GM12892 (cell line): ENCODE data around the gene SH3RF3.

ENCODE experiments used
- DNase-seq: peaks from one replicate; pipeline ENCODE4 v3.0.0; 2011; ENCODE audit not compliant: insufficient read length
- FAIRE-seq: peaks from 2 replicates; lab custom pipeline; 2011; peaks lifted over from hg19 to GRCh38; lab: Jason Lieb, UNC
- POLR2A ChIP-seq: IDR thresholded peaks from 2 replicates; pipeline ENCODE4 v1.6.1; 2011; ENCODE audit warnings: low read depth, low read length, control low read depth
- POLR2AphosphoS5 ChIP-seq: IDR thresholded peaks from 2 replicates; pipeline ENCODE4 v1.6.1; 2011; ENCODE audit warnings: low read depth, low read length, control low read depth
- TAF1 ChIP-seq: IDR thresholded peaks from 2 replicates; pipeline ENCODE4 v1.6.1; 2011; ENCODE audit warnings: low read depth, mild to moderate bottlenecking, control low read depth, low read length, borderline replicate concordance

The SH3RF3 gene

DNA sequence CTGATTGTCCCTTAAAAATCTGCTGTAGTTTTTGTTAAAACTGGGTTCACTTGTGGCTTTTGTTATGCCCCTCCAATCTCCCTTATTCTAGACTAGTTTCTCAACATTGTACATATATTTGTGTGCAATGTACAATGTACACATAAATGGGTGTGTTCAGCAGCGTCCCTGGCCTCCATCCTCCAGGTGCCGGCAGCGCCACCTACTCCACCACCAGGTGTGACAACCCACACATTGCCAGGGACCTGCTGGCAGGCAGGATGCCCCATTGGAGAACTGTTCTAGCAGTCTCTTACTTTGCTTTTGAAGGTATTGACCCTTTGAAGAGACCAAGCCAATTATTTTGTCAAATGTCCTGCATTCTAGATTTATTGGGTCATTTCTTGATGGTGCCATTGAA is 75.4 kb downstream of the SH3RF3 start:
- FAIRE-seq: no peak

DNA sequence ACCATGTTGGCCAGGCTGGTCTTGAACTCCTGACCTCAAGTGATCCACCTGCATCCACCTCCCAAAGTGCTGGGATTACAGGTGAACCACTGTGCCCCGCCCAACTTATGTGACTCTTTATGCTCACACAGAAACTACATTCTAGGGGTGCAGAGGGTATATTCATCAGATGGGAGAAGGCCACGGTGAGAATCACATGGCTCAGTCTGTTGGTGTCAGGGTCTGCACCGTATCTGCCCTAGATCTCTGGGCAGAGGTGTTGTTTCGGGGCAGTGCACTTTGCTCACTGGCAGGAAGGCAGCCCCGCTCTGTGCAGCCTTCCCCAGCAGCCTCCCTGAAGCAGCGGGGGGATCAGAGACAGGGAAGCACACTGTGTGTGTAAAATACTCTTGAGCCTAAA is 76.4 kb downstream of the SH3RF3 start:
- DNase-seq: no peak
- no peak for FAIRE-seq
- no peak for TF ChIP-seq POLR2A
- TF ChIP-seq TAF1: no peak
- TF ChIP-seq POLR2AphosphoS5: no peak

More for the DNA sequence above, 75.4 kb downstream of the SH3RF3 start:
- TF ChIP-seq POLR2AphosphoS5 (no peak), TAF1 (no peak), POLR2A (no peak)
- no peak for DNase-seq

DNA sequence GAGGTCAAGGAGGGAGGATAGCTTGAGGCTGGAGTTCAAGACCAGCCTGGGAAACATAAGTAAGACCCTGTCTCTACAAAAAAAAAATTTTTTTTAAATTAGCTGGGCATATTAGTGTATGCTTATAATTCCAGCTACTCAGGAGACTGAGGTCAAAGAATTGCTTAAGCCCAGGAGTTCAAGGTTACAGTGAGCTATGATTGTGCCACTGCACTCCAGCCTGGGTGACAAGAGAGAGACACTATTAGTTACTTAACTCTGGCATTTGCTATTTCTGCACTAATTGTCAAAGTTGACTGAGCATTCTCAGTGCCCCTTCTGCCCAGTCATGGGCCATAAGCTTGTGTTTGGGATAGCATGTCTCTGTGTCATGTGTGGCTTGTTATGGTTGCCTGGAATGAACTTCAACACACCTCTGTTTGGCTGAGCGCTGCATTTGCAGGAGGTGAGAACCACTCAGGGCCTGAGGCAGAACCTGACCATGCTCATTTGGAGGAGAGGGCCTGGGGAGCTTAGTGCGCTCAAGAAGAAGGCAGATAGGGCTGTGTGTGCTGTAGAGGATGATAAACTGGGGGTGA is 77.7 kb downstream of the SH3RF3 start:
- DNase-seq (no peak), FAIRE-seq (no peak)

DNA sequence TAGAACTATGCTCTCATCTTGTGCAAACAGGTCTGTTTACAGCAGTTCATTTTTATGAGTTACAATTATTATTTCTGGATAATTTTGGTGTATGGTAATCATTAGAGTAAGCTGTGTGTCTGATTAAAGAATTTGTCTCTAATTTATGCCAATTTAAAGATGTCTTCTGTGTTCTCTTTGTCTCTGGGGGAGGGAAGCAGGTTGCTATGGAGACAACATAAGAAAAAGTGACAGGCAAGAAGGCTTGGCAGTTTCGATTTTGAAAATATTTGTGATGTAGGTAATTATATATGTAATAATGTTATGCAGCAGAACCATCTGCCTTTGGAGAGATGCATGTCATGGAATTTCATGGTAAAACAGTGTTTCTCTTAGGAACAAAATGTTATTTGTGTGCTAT is 78.2 kb downstream of the SH3RF3 start:
- no peak for TF ChIP-seq TAF1
- TF ChIP-seq POLR2AphosphoS5: no peak
- no peak for TF ChIP-seq POLR2A
- DNase-seq (no peak), FAIRE-seq (no peak)

More for the DNA sequence above, 77.7 kb downstream of the SH3RF3 start:
- no peak for TF ChIP-seq TAF1
- TF ChIP-seq POLR2A: no peak

DNA sequence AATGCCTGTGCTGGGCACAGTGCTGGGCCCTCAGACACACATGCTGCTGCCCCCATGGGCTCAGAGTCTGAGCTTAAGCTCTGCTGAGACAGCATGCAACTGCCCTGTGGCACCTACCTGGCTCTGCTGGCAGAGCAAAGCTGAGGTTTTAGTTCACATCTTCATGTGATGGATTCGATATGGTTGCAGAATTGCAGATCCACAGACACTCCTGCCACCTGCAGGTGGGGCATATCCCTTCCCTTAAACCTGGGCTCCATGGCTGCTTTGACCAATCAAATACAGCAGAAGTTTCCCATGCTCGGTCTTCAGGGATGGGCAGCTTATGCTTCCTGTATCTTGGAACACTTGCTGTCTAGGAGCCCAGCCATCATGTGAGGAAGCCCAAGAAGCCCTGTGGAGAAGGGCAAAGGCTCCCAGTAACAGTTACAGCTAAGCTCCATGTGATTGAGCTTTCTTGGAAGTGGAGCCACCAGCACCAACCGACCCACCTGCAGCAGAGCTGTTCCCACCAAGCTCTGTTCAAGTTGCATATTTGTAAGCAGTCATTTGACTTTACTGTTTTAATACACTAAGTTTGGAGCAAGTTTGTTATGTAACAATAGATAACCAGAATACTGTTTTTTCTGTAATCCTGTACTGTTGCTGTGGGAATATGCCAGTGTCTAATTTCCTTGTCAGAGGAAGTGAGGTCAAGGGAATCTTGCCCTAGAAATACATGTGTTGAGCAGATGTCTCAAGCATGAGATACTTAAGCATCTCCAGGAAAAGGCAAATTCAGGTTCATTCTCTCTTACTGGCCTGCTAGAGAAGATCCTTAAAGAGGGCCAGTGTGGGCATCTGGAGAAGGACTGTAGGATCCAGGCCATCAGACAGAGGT is 79.3 kb downstream of the SH3RF3 start:
- FAIRE-seq (peak; percentile 62), DNase-seq (no peak)
- no peak for TF ChIP-seq POLR2A
- no peak for TF ChIP-seq POLR2AphosphoS5
- no peak for TF ChIP-seq TAF1

DNA sequence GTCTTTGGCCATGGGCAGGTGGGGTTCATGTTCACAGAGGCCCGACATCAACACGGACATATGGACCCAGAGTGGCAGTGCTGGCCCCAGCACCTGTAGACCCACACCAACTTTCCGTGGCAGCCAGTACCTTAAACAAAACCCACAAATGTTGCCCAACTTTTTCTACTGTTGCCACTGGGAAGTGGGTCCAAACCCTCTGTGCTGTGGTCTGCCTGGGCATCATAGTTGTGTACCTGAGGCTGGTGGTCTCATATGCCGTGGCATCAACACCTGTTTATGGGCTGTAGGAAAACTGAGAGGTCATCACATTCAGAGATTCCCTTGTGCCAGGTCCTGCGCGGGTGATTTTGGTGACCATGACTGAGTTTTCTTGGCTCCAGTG is 79.9 kb downstream of the SH3RF3 start:
- no peak for TF ChIP-seq TAF1
- TF ChIP-seq POLR2A: no peak
- no peak for TF ChIP-seq POLR2AphosphoS5
- FAIRE-seq: no peak
- DNase-seq: no peak

DNA sequence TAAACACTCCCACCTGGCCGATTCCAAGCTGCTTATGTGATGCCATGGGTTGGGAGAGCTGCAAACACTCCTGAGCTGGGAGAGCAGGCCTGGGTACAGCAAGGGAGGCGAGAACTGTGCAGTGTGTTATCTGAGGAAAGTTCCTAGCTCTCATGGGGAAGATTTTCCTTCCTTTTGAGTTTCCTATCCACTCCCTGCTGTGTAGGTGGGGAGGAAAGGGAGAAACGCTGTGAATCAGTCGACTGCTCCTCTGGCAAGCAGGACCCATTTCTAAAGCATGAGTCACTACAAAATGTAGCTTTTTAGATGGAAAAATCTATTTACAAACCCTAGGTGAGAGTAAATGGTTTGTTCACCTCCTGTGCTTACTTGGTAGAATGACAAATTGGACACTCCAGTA is 80.4 kb downstream of the SH3RF3 start:
- TF ChIP-seq POLR2A (no peak), TAF1 (no peak), POLR2AphosphoS5 (no peak)
- FAIRE-seq: no peak
- DNase-seq: no peak

DNA sequence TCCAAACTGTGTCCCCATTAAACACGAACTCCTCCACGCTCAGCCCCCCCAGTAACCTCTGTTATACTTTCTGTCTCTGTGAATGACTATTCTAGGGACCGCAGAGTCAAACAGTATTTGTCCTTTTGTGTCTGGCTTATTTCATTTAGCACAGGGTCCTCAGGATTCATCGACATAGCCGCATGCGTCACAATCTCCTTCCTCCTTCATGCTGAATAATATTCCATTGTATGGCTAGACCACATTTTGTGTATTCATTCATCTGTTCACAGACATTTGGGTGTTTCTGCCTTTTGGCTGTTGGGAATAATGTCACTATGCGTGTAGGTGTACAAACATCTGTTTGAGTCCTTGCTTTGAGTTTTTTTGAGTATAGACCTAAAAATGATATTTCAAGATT is 80.9 kb downstream of the SH3RF3 start:
- no peak for FAIRE-seq
- TF ChIP-seq TAF1: no peak
- no peak for TF ChIP-seq POLR2A
- no peak for TF ChIP-seq POLR2AphosphoS5
- no peak for DNase-seq

DNA sequence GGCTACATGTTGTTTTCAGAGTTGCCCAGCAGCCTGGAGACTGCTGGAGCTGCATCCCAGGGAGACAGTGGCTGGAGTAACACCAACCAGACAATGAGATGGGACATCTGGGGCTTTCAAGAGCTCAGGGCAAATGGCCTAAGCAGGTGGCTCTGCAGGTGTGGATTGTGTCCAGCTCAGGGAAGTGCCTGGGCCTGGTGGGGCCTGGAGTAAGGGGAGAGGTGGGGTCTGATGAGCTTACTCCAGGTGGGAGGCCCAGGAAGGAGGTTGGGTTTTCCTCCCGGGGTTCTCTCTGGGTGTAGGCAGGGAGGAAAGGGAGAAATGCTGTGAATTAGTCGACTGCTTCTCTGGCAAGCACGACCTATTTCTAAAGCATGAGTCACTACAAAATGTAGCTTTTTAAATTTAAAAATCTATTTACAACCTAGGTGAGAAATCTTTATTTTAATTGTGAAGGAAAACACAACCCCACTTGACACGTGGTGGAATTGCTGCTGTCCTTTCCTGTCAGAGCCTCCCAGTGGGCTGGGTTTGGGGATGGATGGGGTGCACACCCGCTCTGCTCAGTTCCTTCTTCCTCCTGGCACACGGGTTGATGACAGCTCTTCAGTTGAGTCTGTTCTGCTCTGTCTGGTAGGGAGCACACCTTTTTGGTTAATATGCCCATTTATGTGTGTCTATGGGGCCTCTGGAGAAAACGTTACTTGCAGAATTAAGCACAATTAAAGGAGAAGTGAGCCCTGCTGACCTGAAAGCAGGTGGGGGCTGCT is 81.6 kb downstream of the SH3RF3 start:
- FAIRE-seq (no peak), DNase-seq (no peak)
- TF ChIP-seq TAF1: no peak

DNA sequence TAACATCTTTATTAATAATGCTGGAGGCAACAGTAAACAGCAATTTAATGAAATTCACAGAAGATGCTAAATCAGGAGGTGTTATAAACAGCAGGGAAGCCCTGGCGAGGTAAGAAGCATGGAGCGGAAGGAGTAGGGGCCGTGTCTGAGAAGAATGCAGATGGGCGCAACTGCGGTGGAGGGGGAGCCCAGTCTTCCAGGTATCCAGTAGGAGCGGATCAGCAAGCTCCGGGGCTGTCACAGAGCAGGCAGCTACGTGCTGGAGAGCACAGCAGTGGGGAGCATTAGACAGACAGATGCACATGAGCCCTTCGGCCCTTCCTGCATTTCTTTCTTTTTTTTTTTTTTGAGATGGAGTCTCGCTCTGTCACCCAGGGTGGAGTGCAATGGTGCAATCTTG is 82.3 kb downstream of the SH3RF3 start:
- no peak for FAIRE-seq
- no peak for DNase-seq
- TF ChIP-seq POLR2A: no peak

DNA sequence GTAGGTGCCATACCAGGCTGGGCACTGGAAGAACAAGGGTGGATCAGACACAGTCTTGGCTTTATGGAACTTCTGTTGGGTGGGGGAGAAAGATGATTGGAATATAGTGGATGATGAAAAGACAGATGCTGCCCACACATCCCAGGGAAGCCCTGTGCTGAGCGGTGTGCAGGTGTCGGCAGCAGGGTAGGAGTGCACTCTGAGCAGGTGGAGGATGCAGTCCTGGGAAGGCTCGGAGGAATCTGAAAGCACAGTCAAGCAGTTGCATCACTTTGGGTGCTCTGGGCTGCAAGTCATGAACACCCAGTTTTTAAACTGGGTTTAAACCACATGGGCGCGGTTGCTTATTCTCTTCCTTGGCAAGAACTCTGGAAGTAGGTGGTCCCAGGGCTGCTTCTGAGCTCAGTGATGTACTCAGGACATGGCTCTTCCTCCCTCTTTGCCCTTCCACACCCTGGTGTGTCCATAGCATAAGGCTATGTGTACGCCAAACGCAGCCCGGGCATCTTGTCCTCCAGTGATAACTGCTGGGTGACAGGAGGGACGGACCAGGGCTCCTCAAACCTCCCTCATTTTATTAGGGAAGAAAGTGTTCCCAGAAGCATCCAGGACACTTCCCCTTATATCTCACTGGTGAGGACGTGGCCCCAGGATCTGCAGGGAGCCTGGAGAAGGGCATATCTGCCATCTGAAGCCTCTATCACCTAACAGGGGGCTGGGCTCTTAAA is 84.0 kb downstream of the SH3RF3 start:
- DNase-seq (no peak), FAIRE-seq (no peak)
- TF ChIP-seq POLR2AphosphoS5 (no peak), TAF1 (no peak), POLR2A (no peak)
